Esophagus muscularis mucosa (tissue), 4 donors: ENCODE results near the gene B4GALT5. TPM values are rescaled to one million over a fixed set of nuclear protein-coding genes. Genes with fewer than 3 reads are reported as not detected.

Experiments used
- DNase-seq: peaks from one replicate; pipeline ENCODE4 v3.0.0-alpha.2; 2017; ENCODE audit errors: extremely low spot score
- H3K27ac ChIP-seq, 4 donors: fragments of 200-600 bp; sonication (generic); replicated peaks in 1 of 4; 1 replicate in 3 of 4; 2 replicates in 1 of 4; pipeline ENCODE4 v1.5.1; 2016 to 2019; ENCODE audit warnings: mild to moderate bottlenecking in 1 of 4
- H3K27me3 ChIP-seq, 4 donors: fragments of 200-600 bp; sonication (generic); one replicate each; pipeline versions ENCODE4 v1.5.1 to v1.6.0; 2016 to 2019
- H3K36me3 ChIP-seq, 4 donors: fragments of 200-600 bp; sonication (generic); one replicate each; pipeline ENCODE4 v1.5.1; 2016 to 2019
- H3K4me1 ChIP-seq, 4 donors: fragments of 200-600 bp; sonication (generic); one replicate each; pipeline ENCODE4 v1.5.1; 2016 to 2019
- H3K4me3 ChIP-seq, 4 donors: fragments of 200-600 bp; sonication (generic); 1 replicate in 2 of 4; 2 replicates in 2 of 4; pipeline ENCODE4 v1.5.1; 2016 to 2019; ENCODE audit warnings: mild to moderate bottlenecking in 4 of 4, moderate library complexity in 1 of 4
- H3K9me3 ChIP-seq, 4 donors: fragments of 200-600 bp; sonication (generic); 1 replicate in 3 of 4; 2 replicates in 1 of 4; pipeline ENCODE4 v1.5.1; 2016 to 2019
- CTCF ChIP-seq, 3 experiments: fragments of 200-600 bp in 2 of 3; fragments of 450-650 bp in 1 of 3; sonication (generic) in 2 of 3; IDR thresholded peaks; one replicate each; pipeline ENCODE4 v1.5.1; 2017 to 2019; ENCODE audit warnings: antibody characterized with exemption in 3 of 3, mild to moderate bottlenecking in 2 of 3, moderate library complexity in 1 of 3
- EP300 ChIP-seq: sonication (generic); formaldehyde crosslinking; IDR thresholded peaks from one replicate; pipeline ENCODE4 v1.6.1; 2017; ENCODE audit warnings: antibody characterized with exemption
- POLR2A ChIP-seq: fragments of 450-650 bp; IDR thresholded peaks from one replicate; pipeline ENCODE4 v1.6.1; 2017; ENCODE audit warnings: antibody characterized with exemption, moderate library complexity, mild to moderate bottlenecking, low read depth
- POLR2AphosphoS5 ChIP-seq, 2 donors: sonication (generic); formaldehyde crosslinking; IDR thresholded peaks; one replicate each; pipeline ENCODE4 v1.6.1; 2017; ENCODE audit warnings: antibody characterized with exemption in 2 of 2
- WGBS: methylation state at CpG from one replicate; pipeline ENCODE4 v1.1.5; 2018; 5-methylcytosine and 5-hydroxymethylcytosine counted together
- intact Hi-C: fragments of 100-400 bp; cut with DNase I; formaldehyde crosslinking; loops from one replicate; pipeline ENCODE4 v1.15.1; 2023
- total RNA-seq, 4 donors: library from RNA; depleted of rRNA; stranded (reverse); fragments of >200 nt; gene quantifications; one replicate each; pipeline versions ENCODE4 v1.1.0 to v1.2.1, GENCODE V29; 2016

The B4GALT5 gene
- total RNA-seq, 4 donors from 2014 or later: 23.3 to 51.2 (median 37.1) TPM

GRCh38 chr20:49646126-49646525 is 67.6 kb downstream of the B4GALT5 start:
- Histone ChIP-seq H3K27ac (no peak overlapping the region), H3K36me3 (peaks cover 29 to 88% (median 61%) of the 10 kb centered on the region in 4 donors), H3K9me3 (no peaks in the 10 kb centered on the region), H3K27me3 (no peaks in the 10 kb centered on the region), H3K4me1 (no peaks in the 10 kb centered on the region), H3K4me3 (no peak overlapping the region)
- intact Hi-C loops: no loop called here
- 86% methylated on average over 3 of the region's 3 CpGs for WGBS
- no peak for TF ChIP-seq CTCF (IDR thresholded peaks at IDR 0.05)
- TF ChIP-seq POLR2AphosphoS5 (IDR thresholded peaks at IDR 0.05): no peak
- no peak for DNase-seq

- H3K27ac ChIP-seq: no peak overlapping the region
- no peaks in the 10 kb centered on the region for H3K27me3 ChIP-seq
- no peak for TF ChIP-seq POLR2AphosphoS5 (IDR thresholded peaks at IDR 0.05)
- H3K4me1 ChIP-seq: no peaks in the 10 kb centered on the region
- peaks cover 36 to 95% (median 72%) of the 10 kb centered on the region in 4 donors for H3K36me3 ChIP-seq
- DNase-seq: no peak
- no peak overlapping the region for H3K4me3 ChIP-seq
- 91% methylated on average over 5 of the region's 5 CpGs for WGBS
- no peaks in the 10 kb centered on the region for H3K9me3 ChIP-seq
- intact Hi-C loops: no loop called here
These were observed 68.6 kb downstream of the B4GALT5 start for GRCh38 chr20:49644980-49645565.

GRCh38 chr20:49642816-49643215 is 70.9 kb downstream of the B4GALT5 start:
- Histone ChIP-seq H3K4me1 (no peaks in the 10 kb centered on the region), H3K9me3 (no peaks in the 10 kb centered on the region), H3K27me3 (no peaks in the 10 kb centered on the region), H3K27ac (no peak overlapping the region), H3K4me3 (no peak overlapping the region), H3K36me3 (peaks cover 36 to 91% (median 78%) of the 10 kb centered on the region in 4 donors)
- TF ChIP-seq POLR2AphosphoS5 (IDR thresholded peaks at IDR 0.05): no peak
- TF ChIP-seq EP300: no peak
- no peak for TF ChIP-seq CTCF (IDR thresholded peaks at IDR 0.05)
- no peak for TF ChIP-seq POLR2A
- no peak for DNase-seq
- intact Hi-C loops: no loop called here
- WGBS: 91% methylated on average over 4 of the region's 4 CpGs

GRCh38 chr20:49641683-49642656 is 71.7 kb downstream of the B4GALT5 start:
- H3K9me3 ChIP-seq: no peaks in the 10 kb centered on the region
- no peaks in the 10 kb centered on the region for H3K4me1 ChIP-seq
- peaks cover 40 to 91% (median 77%) of the 10 kb centered on the region in 4 donors for H3K36me3 ChIP-seq
- no peak overlapping the region for H3K27ac ChIP-seq
- H3K27me3 ChIP-seq: no peaks in the 10 kb centered on the region
- WGBS: 81% methylated on average over 10 of the region's 10 CpGs
- TF ChIP-seq EP300 (no peak), POLR2AphosphoS5 (IDR thresholded peaks at IDR 0.05) (no peak), CTCF (IDR thresholded peaks at IDR 0.05) (no peak), POLR2A (no peak)
- intact Hi-C loops: no loop called here
- H3K4me3 ChIP-seq: no peak overlapping the region
- DNase-seq: no peak

DNA sequence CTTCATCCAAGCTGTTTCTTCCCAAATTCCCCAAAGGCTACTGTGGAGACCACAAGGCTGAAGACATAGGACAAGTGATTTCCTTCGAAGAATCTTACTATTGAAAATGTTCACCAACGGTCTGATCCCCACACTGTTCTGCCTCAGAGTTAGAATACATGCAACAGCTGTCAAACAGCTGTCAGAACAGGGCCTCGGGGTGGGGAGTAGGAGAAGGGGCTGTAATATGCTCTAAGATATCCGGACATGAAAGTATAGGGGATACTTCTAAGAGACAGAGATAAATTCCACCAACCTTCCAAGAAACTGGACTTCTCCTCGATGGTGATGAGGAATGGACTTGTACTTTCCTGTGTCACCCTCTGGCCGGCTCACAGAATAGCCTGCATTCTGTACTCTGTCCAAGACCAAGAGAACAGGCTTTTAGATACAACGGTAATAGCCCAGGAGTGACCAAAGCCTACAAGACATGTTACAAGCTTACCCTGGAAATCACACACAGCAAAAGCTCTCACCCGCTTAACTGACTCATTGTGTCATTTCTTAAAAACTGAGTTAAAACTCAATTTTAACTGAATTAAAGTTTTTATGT is 76.5 kb downstream of the B4GALT5 start:
- no peaks in the 10 kb centered on the region for H3K9me3 ChIP-seq
- 63% methylated on average over 8 of the region's 8 CpGs for WGBS
- intact Hi-C loops: no loop called here
- TF ChIP-seq POLR2AphosphoS5 (IDR thresholded peaks at IDR 0.05) (no peak), POLR2A (no peak), CTCF (IDR thresholded peaks at IDR 0.05) (no peak), EP300 (no peak)
- H3K36me3 ChIP-seq: peaks cover 18 to 78% (median 69%) of the 10 kb centered on the region in 4 donors
- peaks cover 0 to 19% (median 13%) of the 10 kb centered on the region in 4 donors for H3K4me1 ChIP-seq
- H3K4me3 ChIP-seq: no peak overlapping the region
- peak overlapping the region in 1 of 4 donors; percentile 37 for H3K27ac ChIP-seq
- H3K27me3 ChIP-seq: no peaks in the 10 kb centered on the region
- no peak for DNase-seq
